Activated T-helper 1 cell treated with anti-CD3 and anti-CD28 coated beads, Interleukin-12 subunit alpha, Interleukin-12 subunit beta, Interleukin-2, Interleukin-4 antibody, amounts not matched to agents 30 ng/mL and 10 ng/mL and 1 ng/mL, durations not matched to agents 14 hours and 24 hours and 36 hours (primary cell): ENCODE results near the gene SYP. TPM values are rescaled to one million over a fixed set of nuclear protein-coding genes. Genes with fewer than 3 reads are reported as not detected.

Experiments used
- DNase-seq: peaks from one replicate; pipeline ENCODE4 v3.0.0; 2021; ENCODE audit warnings: low spot score
- H3K27ac Mint-ChIP-seq: one replicate; pipeline ENCODE4 v1.8.0; 2021; ENCODE audit warnings: mild to moderate bottlenecking, mixed read lengths
- H3K27me3 Mint-ChIP-seq: one replicate; pipeline ENCODE4 v1.8.0; 2022; ENCODE audit warnings: mild to moderate bottlenecking, moderate library complexity, mixed read lengths; ENCODE audit not compliant: insufficient read depth
- H3K36me3 Mint-ChIP-seq: one replicate; pipeline ENCODE4 v1.8.0; 2021; ENCODE audit warnings: low read depth, mixed read lengths
- H3K4me1 Mint-ChIP-seq: one replicate; pipeline ENCODE4 v1.8.0; 2021; ENCODE audit warnings: low read depth, mixed read lengths
- H3K4me3 Mint-ChIP-seq: one replicate; pipeline ENCODE4 v1.8.0; 2021; ENCODE audit warnings: mild to moderate bottlenecking, moderate library complexity, mixed read lengths
- H3K9me3 Mint-ChIP-seq: one replicate; pipeline ENCODE4 v1.8.0; 2021; ENCODE audit warnings: mixed read lengths
- intact Hi-C: fragments of 100-400 bp; cut with micrococcal nuclease; formaldehyde crosslinking; loops from one replicate; pipeline ENCODE4 v1.15.1; 2024
- total RNA-seq: library from RNA; stranded (reverse); gene quantifications from 2 replicates; pipeline ENCODE4 v1.2.3, GENCODE V29; 2022

Gene SYP
- total RNA-seq, 1 donor from 2014 or later, result 3.3 TPM

GRCh38 chrX:49233176-49233575 is 33.2 kb upstream of the SYP start, which contains the start of gene CACNA1F:
Gene CACNA1F (minus strand): TSS chrX:49233340. CDS start chrX:49233309, 31 bp downstream.
- peaks cover 6% of the 10 kb centered on the region for H3K36me3 Mint-ChIP-seq
- H3K27me3 Mint-ChIP-seq, result no peaks in the 10 kb centered on the region
- intact Hi-C loops, result no loop called here
- H3K4me1 Mint-ChIP-seq, result peaks cover 23% of the 10 kb centered on the region
- peak within 1 kb of the TSS; percentile 48 for H3K4me3 Mint-ChIP-seq
- peak within 1 kb of the TSS; percentile 6 for H3K27ac Mint-ChIP-seq
- H3K9me3 Mint-ChIP-seq, result no peaks in the 10 kb centered on the region
- DNase-seq, result no peak

DNA sequence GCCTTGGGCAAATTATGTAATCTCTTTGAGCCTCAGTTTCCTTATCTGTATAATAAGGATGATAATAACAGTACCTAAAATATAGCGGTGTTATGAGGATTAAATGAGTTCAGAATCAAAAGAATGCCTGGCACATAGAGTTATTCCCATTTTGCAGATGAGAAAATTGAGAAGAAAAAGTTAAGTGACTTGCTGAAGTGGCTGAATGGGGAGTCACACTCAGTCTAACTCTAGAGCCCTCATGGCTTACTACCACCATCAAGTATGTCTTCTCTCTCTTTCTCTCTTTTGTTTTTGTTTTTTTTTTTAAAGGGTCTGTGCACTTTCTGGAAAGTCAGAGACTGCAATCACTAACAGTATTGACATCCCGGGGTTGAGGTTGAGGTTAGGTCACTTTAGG is 32.5 kb upstream of the SYP start:
- DNase-seq, result no peak
- Mint-ChIP-seq H3K9me3 (no peaks in the 10 kb centered on the region), H3K4me3 (peak overlapping the region; percentile 48), H3K27ac (peak overlapping the region; percentile 6), H3K27me3 (peaks cover 1% of the 10 kb centered on the region), H3K36me3 (peaks cover 6% of the 10 kb centered on the region), H3K4me1 (peaks cover 26% of the 10 kb centered on the region)
- intact Hi-C loops, result no loop called here

DNA sequence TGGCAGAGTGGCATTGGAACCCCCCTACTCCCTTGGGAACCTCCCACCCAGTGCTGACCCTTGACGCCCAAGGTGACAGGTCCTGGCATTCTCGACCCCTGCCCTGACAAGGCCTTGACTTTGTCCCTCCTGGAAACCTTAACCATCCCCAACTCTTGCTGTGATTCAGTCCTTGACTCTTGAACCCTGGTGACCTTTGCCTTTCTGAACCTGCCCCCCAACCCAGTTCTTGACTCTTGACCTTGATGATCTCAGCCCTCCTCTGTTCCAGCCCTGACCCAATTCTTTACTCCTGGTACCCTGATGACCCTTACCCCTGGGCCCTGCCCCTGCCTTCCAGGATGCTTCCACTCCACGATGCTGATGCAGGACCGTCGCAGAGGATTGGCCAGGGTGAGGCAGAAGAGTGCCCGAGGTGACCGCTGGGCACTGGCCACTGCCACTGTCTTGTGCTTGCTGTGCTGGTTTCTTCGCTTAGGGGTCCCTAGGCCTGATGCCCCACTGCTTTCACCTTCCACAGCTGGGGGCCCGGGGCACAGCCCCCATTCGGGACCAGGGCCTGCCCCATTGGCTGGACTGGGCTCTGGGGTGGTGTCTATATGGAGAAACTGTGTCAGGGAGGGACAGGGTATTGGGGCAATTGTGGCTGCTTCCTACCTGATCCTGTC is 31.5 kb upstream of the SYP start:
- Mint-ChIP-seq H3K9me3 (no peaks in the 10 kb centered on the region), H3K4me3 (peak overlapping the region; percentile 16), H3K4me1 (peaks cover 17% of the 10 kb centered on the region), H3K36me3 (no peaks in the 10 kb centered on the region), H3K27me3 (peaks cover 4% of the 10 kb centered on the region), H3K27ac (peak overlapping the region; percentile 6)
- no peak for DNase-seq
- intact Hi-C loops, result loop anchor here (1.0 kb wide), 1 partner anchor 31 kb away; the partner anchor contains the start of gene SYP

GRCh38 chrX:49230500-49231232 is 30.7 kb upstream of the SYP start:
- Mint-ChIP-seq H3K9me3 (no peaks in the 10 kb centered on the region), H3K36me3 (no peaks in the 10 kb centered on the region), H3K27ac (peak overlapping the region; percentile 79), H3K27me3 (peaks cover 4% of the 10 kb centered on the region), H3K4me1 (peaks cover 17% of the 10 kb centered on the region), H3K4me3 (peak overlapping the region; percentile 60)
- intact Hi-C loops, result loop anchor here (1.0 kb wide), 1 partner anchor 30 kb away; the partner anchor contains the start of gene SYP
- peak; percentile 53 for DNase-seq

GRCh38 chrX:49228185-49228584 is 28.2 kb upstream of the SYP start:
- Mint-ChIP-seq H3K4me1 (peaks cover 10% of the 10 kb centered on the region), H3K9me3 (no peaks in the 10 kb centered on the region), H3K36me3 (no peaks in the 10 kb centered on the region), H3K27ac (no peak overlapping the region), H3K27me3 (peaks cover 4% of the 10 kb centered on the region), H3K4me3 (no peak overlapping the region)
- intact Hi-C loops, result no loop called here
- DNase-seq, result no peak

- Mint-ChIP-seq H3K4me1 (peaks cover 8% of the 10 kb centered on the region), H3K4me3 (no peak overlapping the region), H3K36me3 (no peaks in the 10 kb centered on the region), H3K27me3 (peaks cover 4% of the 10 kb centered on the region), H3K27ac (no peak overlapping the region), H3K9me3 (no peaks in the 10 kb centered on the region)
- intact Hi-C loops, result no loop called here
- DNase-seq, result no peak
Observed at GRCh38 chrX:49227726-49228125, 27.7 kb upstream of the SYP start.

DNA sequence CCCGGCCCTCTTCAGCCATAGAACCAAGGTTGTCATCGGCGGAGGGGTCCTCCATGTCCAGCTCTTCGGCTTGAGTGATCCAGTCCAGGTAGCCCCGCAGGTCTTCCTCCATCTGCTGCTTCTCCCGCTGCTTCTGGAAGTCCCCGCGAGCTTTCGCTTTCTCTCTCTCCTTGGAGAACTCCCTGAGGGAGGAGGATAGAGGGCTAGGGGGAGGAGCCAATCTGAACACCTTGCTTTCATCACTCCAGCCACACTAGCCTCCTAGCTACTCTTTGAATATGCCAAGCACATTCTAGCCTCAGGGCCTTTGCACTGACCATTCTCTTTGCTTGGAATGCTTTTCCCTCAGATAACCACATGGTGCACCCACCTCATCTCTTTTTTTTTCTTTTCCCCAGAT is 27.0 kb upstream of the SYP start:
- no peaks in the 10 kb centered on the region for H3K36me3 Mint-ChIP-seq
- H3K4me3 Mint-ChIP-seq, result no peak overlapping the region
- no peak for DNase-seq
- H3K27ac Mint-ChIP-seq, result no peak overlapping the region
- peaks cover 5% of the 10 kb centered on the region for H3K4me1 Mint-ChIP-seq
- intact Hi-C loops, result no loop called here
- H3K9me3 Mint-ChIP-seq, result no peaks in the 10 kb centered on the region
- H3K27me3 Mint-ChIP-seq, result peaks cover 5% of the 10 kb centered on the region

DNA sequence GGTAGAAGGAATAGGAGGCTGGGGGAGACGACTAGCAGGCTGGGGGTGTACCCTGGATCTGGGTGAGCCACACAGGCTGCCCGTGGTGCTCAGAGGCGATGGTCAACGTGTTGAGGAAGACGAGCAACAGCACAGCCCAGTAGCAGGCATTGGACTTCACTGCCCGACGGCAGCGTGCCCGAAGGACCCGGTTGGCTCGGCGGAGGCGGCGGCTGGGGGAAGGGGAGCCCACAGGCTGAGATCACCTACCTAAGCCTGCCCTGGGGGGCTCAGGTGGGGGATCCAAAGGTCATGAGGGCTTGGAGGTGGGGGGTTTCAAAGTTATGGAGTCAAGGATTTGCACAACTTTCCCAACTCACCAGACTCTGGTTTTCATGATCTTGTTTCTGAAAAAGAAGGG is 25.9 kb upstream of the SYP start:
- no peaks in the 10 kb centered on the region for H3K9me3 Mint-ChIP-seq
- intact Hi-C loops, result no loop called here
- no peaks in the 10 kb centered on the region for H3K36me3 Mint-ChIP-seq
- DNase-seq, result no peak
- peaks cover 5% of the 10 kb centered on the region for H3K4me1 Mint-ChIP-seq
- H3K27ac Mint-ChIP-seq, result no peak overlapping the region
- no peak overlapping the region for H3K4me3 Mint-ChIP-seq
- peaks cover 10% of the 10 kb centered on the region for H3K27me3 Mint-ChIP-seq

GRCh38 chrX:49221868-49222267 is 21.9 kb upstream of the SYP start:
- intact Hi-C loops, result no loop called here
- no peak overlapping the region for H3K27ac Mint-ChIP-seq
- DNase-seq, result no peak
- no peaks in the 10 kb centered on the region for H3K9me3 Mint-ChIP-seq
- H3K4me3 Mint-ChIP-seq, result no peak overlapping the region
- peaks cover 7% of the 10 kb centered on the region for H3K27me3 Mint-ChIP-seq
- no peaks in the 10 kb centered on the region for H3K4me1 Mint-ChIP-seq
- no peaks in the 10 kb centered on the region for H3K36me3 Mint-ChIP-seq

- Mint-ChIP-seq H3K27me3 (peaks cover 7% of the 10 kb centered on the region), H3K27ac (no peak overlapping the region), H3K36me3 (no peaks in the 10 kb centered on the region), H3K4me3 (no peak overlapping the region), H3K4me1 (no peaks in the 10 kb centered on the region), H3K9me3 (no peaks in the 10 kb centered on the region)
- no peak for DNase-seq
- intact Hi-C loops, result no loop called here
Observed at GRCh38 chrX:49220100-49220499, 20.1 kb upstream of the SYP start.

- no peak overlapping the region for H3K27ac Mint-ChIP-seq
- H3K4me1 Mint-ChIP-seq, result no peaks in the 10 kb centered on the region
- intact Hi-C loops, result no loop called here
- H3K36me3 Mint-ChIP-seq, result no peaks in the 10 kb centered on the region
- DNase-seq, result no peak
- H3K9me3 Mint-ChIP-seq, result no peaks in the 10 kb centered on the region
- H3K27me3 Mint-ChIP-seq, result no peaks in the 10 kb centered on the region
- H3K4me3 Mint-ChIP-seq, result no peak overlapping the region
Observed at GRCh38 chrX:49214996-49215526, 15.1 kb upstream of the SYP start.

GRCh38 chrX:49214416-49214815 is 14.4 kb upstream of the SYP start:
- H3K9me3 Mint-ChIP-seq, result no peaks in the 10 kb centered on the region
- no peaks in the 10 kb centered on the region for H3K27me3 Mint-ChIP-seq
- no peaks in the 10 kb centered on the region for H3K36me3 Mint-ChIP-seq
- intact Hi-C loops, result no loop called here
- no peaks in the 10 kb centered on the region for H3K4me1 Mint-ChIP-seq
- H3K4me3 Mint-ChIP-seq, result no peak overlapping the region
- no peak overlapping the region for H3K27ac Mint-ChIP-seq
- DNase-seq, result no peak

DNA sequence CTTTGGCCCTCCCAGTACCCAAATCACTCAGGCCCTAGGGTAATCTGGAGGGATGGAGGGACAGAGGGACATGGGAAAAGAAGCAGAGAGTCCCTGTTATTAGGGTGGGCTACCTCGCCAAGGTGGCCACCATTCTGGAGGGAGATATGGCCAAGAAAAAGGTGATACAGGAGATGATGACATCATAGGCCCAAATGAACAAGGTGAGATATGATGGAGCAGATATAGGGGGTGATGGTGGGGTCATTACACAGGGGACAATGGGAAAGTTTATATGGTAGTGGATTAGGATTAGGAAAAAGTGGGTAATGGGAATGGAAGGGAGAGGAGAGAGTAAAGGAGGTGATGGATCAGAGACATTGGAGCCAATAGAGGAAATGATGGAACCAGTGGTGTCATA is 12.9 kb upstream of the SYP start:
- Mint-ChIP-seq H3K9me3 (no peaks in the 10 kb centered on the region), H3K27me3 (no peaks in the 10 kb centered on the region), H3K36me3 (no peaks in the 10 kb centered on the region), H3K27ac (no peak overlapping the region), H3K4me3 (no peak overlapping the region), H3K4me1 (no peaks in the 10 kb centered on the region)
- DNase-seq, result no peak
- intact Hi-C loops, result no loop called here
